PFSK-1 (cell line): Measurements from ENCODE around the gene ABR.

Experiments used
- FOXP2 ChIP-seq: optimal IDR thresholded peaks from 2 replicates; pipeline ENCODE3; 2011; ENCODE audit warnings: borderline replicate concordance, control low read depth, inconsistent platforms; ENCODE audit not compliant: insufficient read depth; ENCODE audit errors: extremely low read length, extremely low read depth
- POLR2AphosphoS5 ChIP-seq: IDR thresholded peaks from 2 replicates; pipeline ENCODE4 v1.6.1; 2012; ENCODE audit warnings: low read depth, mild to moderate bottlenecking, control low read depth, low read length, moderate library complexity
- REST ChIP-seq, 2 experiments: IDR thresholded peaks; 2 replicates each; pipeline versions ENCODE4 v1.6.1 to v1.8.0; 2011 to 2012; ENCODE audit warnings: low read depth in 2 of 2, low read length in 2 of 2, control low read depth in 1 of 2, inconsistent platforms in 1 of 2, mild to moderate bottlenecking in 1 of 2, moderate library complexity in 1 of 2; ENCODE audit not compliant: insufficient read depth in 1 of 2
- SIN3A ChIP-seq: IDR thresholded peaks from 2 replicates; pipeline ENCODE4 v1.6.1; 2012; ENCODE audit warnings: mild to moderate bottlenecking, low read length, moderate library complexity, borderline replicate concordance; ENCODE audit not compliant: insufficient read depth
- TAF1 ChIP-seq: IDR thresholded peaks from 2 replicates; pipeline ENCODE4 v1.6.1; 2012; ENCODE audit warnings: low read length, control low read depth, borderline replicate concordance; ENCODE audit not compliant: insufficient read depth

ABR gene

GRCh38 chr17:1126250-1126797, 53.5 kb downstream of the ABR start:
- no peak for TF ChIP-seq REST (IDR thresholded peaks at IDR 0.05; ENCODE audit: insufficient read depth in 1 of 2, low read depth in 2 of 2, low read length in 2 of 2)
- TF ChIP-seq POLR2AphosphoS5: no peak
- no peak for TF ChIP-seq TAF1
- no peak for TF ChIP-seq FOXP2
- no peak for TF ChIP-seq SIN3A

DNA sequence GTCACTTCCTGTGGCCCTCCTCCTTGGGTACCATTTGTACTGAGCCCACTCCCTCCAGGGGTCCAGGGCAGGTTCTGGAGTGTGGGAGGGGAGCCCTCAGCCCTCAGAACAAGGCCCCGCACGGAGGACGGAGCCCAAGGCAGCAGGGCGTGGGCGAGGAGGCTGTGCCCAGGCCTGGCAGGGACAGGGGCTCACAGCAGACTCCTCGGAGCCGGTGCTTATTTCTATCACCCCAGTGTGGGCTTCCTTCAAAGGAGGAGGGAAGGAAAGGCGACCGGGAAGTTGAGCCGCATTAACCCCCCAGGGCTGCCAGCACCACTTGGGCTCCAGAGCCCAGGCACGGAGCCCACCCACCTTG, 54.0 kb downstream of the ABR start:
- TF ChIP-seq FOXP2: no peak
- TF ChIP-seq POLR2AphosphoS5: no peak
- no peak for TF ChIP-seq SIN3A
- no peak for TF ChIP-seq TAF1
- no peak for TF ChIP-seq REST (IDR thresholded peaks at IDR 0.05; ENCODE audit: insufficient read depth in 1 of 2, low read depth in 2 of 2, low read length in 2 of 2)

DNA sequence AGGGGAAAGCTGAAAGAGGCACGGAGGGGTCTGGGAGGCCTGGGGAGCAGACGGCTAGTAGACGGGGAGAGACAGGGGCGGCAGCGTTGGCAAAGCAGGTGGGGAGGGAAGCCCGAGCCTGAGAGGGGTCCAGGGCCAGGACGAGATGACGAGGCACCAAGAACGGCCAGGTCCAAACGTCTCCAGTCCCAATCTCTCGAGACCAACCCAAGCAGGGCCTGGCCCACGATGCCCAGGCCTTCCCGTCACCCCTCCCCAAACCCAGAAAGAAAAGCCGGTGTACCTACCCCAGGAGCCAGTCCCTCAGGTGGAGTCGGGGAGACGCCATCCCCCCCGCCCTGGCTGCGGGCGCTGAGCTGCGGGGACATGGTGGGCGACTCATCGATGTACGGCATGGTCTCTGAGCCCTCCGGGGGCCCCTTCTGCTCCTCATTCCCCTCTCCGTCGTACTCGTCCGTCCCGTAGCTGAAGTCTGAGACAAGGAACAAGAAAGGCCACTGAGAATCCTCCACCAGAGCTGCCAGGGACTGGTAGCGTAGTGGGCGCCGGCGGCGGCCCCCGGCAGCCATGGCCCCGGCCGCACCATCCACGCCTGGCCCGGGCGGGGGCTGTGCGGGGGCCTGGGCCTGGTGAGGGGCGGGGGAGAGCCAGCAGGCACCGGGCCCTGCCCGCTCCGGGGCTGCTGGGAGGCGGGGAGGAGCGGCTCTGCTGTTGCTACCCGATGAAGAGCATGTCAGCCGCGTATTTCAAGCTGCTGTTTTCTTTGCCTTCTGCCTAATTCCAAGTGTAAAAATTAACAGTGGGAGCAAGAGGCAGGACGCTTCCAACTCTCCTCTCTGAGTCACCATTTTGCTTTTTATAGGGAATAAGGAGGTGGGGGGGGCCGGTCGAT, 54.6 kb downstream of the ABR start:
- TF ChIP-seq FOXP2 (no peak), REST (IDR thresholded peaks at IDR 0.05; ENCODE audit: insufficient read depth in 1 of 2, low read depth in 2 of 2, low read length in 2 of 2) (no peak), TAF1 (no peak), POLR2AphosphoS5 (no peak), SIN3A (no peak)

- TF ChIP-seq REST (IDR thresholded peaks at IDR 0.05; ENCODE audit: insufficient read depth in 1 of 2, low read depth in 2 of 2, low read length in 2 of 2) (no peak), TAF1 (no peak), POLR2AphosphoS5 (no peak), FOXP2 (no peak), SIN3A (no peak)
These were observed 55.7 kb downstream of the ABR start for GRCh38 chr17:1123921-1124715.
